ENCODE measurements around the gene UNC5B.
"Not testable (repeated sequence)": the region's sequence is repeated elsewhere in the genome, so short reads cannot be mapped to it uniquely, and the experiment has no call there.

- not testable (repeated sequence) for TF ChIP-seq POLR2A (IDR thresholded peaks at IDR 0.05; ENCODE audit: borderline replicate concordance, extremely low read depth, insufficient read depth, insufficient read length); CTCF (IDR thresholded peaks at IDR 0.05 in 2 of 3, conservative IDR thresholded peaks at IDR 0.05 in 1 of 3; ENCODE audit: borderline replicate concordance in 1 of 3, insufficient read depth in 1 of 3, low read depth in 2 of 3, low read length in 2 of 3); EZH2 (IDR thresholded peaks at IDR 0.05); POLR2AphosphoS5 (IDR thresholded peaks at IDR 0.05; ENCODE audit: low read depth, low read length); ZBTB33 (IDR thresholded peaks at IDR 0.05; ENCODE audit: extremely low read depth, insufficient replicate concordance, low read length); TCF7L2 (IDR thresholded peaks at IDR 0.05; ENCODE audit: borderline replicate concordance, extremely low read depth, insufficient read depth, insufficient read length); MAX (IDR thresholded peaks at IDR 0.05); EZH2phosphoT487 (IDR thresholded peaks at IDR 0.05; ENCODE audit: borderline replicate concordance); EGR1 (IDR thresholded peaks at IDR 0.05; ENCODE audit: low read depth); SP1 (IDR thresholded peaks at IDR 0.05; ENCODE audit: low read depth); YY1 (IDR thresholded peaks at IDR 0.05; ENCODE audit: extremely low read depth, insufficient replicate concordance, low read depth, low read length); SIN3A (IDR thresholded peaks at IDR 0.05; ENCODE audit: low read depth); ZNF274 (IDR thresholded peaks at IDR 0.05; ENCODE audit: low read depth, low read length); JUND (IDR thresholded peaks at IDR 0.05)
These were observed 84.4 kb downstream of the UNC5B start for GRCh38 chr10:71296811-71297210.

All from HCT116 (cell line).